ENCODE data around the gene METTL23. TPM values are rescaled to one million over a fixed set of nuclear protein-coding genes. Genes with fewer than 3 reads are reported as not detected.

METTL23 gene
- total RNA-seq, 2 experiments from 2014 or later, result 30.7 to 30.9 TPM

- no peak for DNase-seq
- peaks cover 5% of the 10 kb centered on the region for H3K4me1 Mint-ChIP-seq (ENCODE audit: low read depth)
- no peak for TF ChIP-seq CTCF (IDR thresholded peaks at IDR 0.05)
- no peaks in the 10 kb centered on the region for H3K27me3 Mint-ChIP-seq
- no peaks in the 10 kb centered on the region for H3K36me3 Mint-ChIP-seq (ENCODE audit: low read depth)
- ATAC-seq, result no peak
- CTCF ChIA-PET, result interaction anchor here (0.8 to 2.2 kb wide), 4 partner anchors 10 to 61 kb away, joined by 3 to 6 read pairs (median 4); no protein-coding TSS in a partner anchor
- intact Hi-C loops (cut with micrococcal nuclease), result no loop called here
- H3K4me3 Mint-ChIP-seq, result no peak overlapping the region
- POLR2A ChIA-PET, result interaction anchor here (1.0 kb wide), 1 partner anchor 13 kb away, joined by 5 read pairs; no protein-coding TSS in a partner anchor
- no peak overlapping the region for H3K27ac Mint-ChIP-seq
- no peaks in the 10 kb centered on the region for H3K9me3 Mint-ChIP-seq
Measured at GRCh38 chr17:76684756-76685155, 41.9 kb upstream of the METTL23 start.

GRCh38 chr17:76685366-76685765 lies 41.3 kb upstream of the METTL23 start:
- ChIA-PET CTCF (interaction anchor here (0.9 to 2.2 kb wide), 2 partner anchors 29 to 62 kb away, joined by 3 to 6 read pairs; no protein-coding TSS in a partner anchor), POLR2A (no interaction called here)
- ATAC-seq, result no peak
- Mint-ChIP-seq H3K4me3 (no peak overlapping the region), H3K36me3 (ENCODE audit: low read depth) (no peaks in the 10 kb centered on the region), H3K27ac (no peak overlapping the region), H3K27me3 (no peaks in the 10 kb centered on the region), H3K4me1 (ENCODE audit: low read depth) (peaks cover 5% of the 10 kb centered on the region), H3K9me3 (no peaks in the 10 kb centered on the region)
- no peak for DNase-seq
- no peak for TF ChIP-seq CTCF (IDR thresholded peaks at IDR 0.05)
- intact Hi-C loops (cut with micrococcal nuclease), result no loop called here

- no peak for DNase-seq
- CTCF ChIA-PET, result interaction anchor here (0.9 to 2.2 kb wide), 2 partner anchors 28 to 62 kb away, joined by 3 to 6 read pairs; no protein-coding TSS in a partner anchor
- no peak overlapping the region for H3K4me3 Mint-ChIP-seq
- POLR2A ChIA-PET, result no interaction called here
- H3K27me3 Mint-ChIP-seq, result no peaks in the 10 kb centered on the region
- H3K9me3 Mint-ChIP-seq, result no peaks in the 10 kb centered on the region
- peaks cover 5% of the 10 kb centered on the region for H3K4me1 Mint-ChIP-seq (ENCODE audit: low read depth)
- no peak overlapping the region for H3K27ac Mint-ChIP-seq
- ATAC-seq, result no peak
- intact Hi-C loops (cut with micrococcal nuclease), result no loop called here
- no peaks in the 10 kb centered on the region for H3K36me3 Mint-ChIP-seq (ENCODE audit: low read depth)
- no peak for TF ChIP-seq CTCF (IDR thresholded peaks at IDR 0.05)
Measured at GRCh38 chr17:76685846-76686245, 40.8 kb upstream of the METTL23 start.

GRCh38 chr17:76686538-76687297 lies 39.9 kb upstream of the METTL23 start:
- CTCF ChIA-PET, result interaction anchor here (1.6 kb wide), 1 partner anchor 164 kb away, joined by 5 read pairs; no protein-coding TSS in a partner anchor
- no peaks in the 10 kb centered on the region for H3K4me1 Mint-ChIP-seq (ENCODE audit: low read depth)
- DNase-seq, result no peak
- POLR2A ChIA-PET, result no interaction called here
- intact Hi-C loops (cut with micrococcal nuclease), result no loop called here
- no peak for TF ChIP-seq CTCF (IDR thresholded peaks at IDR 0.05)
- ATAC-seq, result no peak
- no peak overlapping the region for H3K4me3 Mint-ChIP-seq
- no peaks in the 10 kb centered on the region for H3K36me3 Mint-ChIP-seq (ENCODE audit: low read depth)
- H3K9me3 Mint-ChIP-seq, result no peaks in the 10 kb centered on the region
- no peaks in the 10 kb centered on the region for H3K27me3 Mint-ChIP-seq
- no peak overlapping the region for H3K27ac Mint-ChIP-seq
